Sigmoid colon (tissue), 7 donors: ENCODE data around the gene KAT2B. TPM values are rescaled to one million over a fixed set of nuclear protein-coding genes. Genes with fewer than 3 reads are reported as not detected.
"Not testable (repeated sequence)": the region's sequence is repeated elsewhere in the genome, so short reads cannot be mapped to it uniquely, and the experiment has no call there.

Source experiments
- DNase-seq: peaks from one replicate; pipeline ENCODE4 v3.0.0-alpha.2; 2019
- H3K27ac ChIP-seq, 4 donors: fragments of 200-600 bp; sonication (generic); one replicate each; pipeline ENCODE4 v1.5.1; 2016 to 2019; ENCODE audit warnings: mild to moderate bottlenecking in 1 of 4
- H3K27me3 ChIP-seq, 3 donors: fragments of 200-600 bp; sonication (generic); one replicate each; pipeline ENCODE4 v1.5.1; 2019; ENCODE audit warnings: mild to moderate bottlenecking in 1 of 3
- H3K36me3 ChIP-seq, 4 donors: fragments of 200-600 bp; sonication (generic); one replicate each; pipeline ENCODE4 v1.5.1; 2016 to 2019
- H3K4me1 ChIP-seq, 4 donors: fragments of 200-600 bp; sonication (generic); one replicate each; pipeline ENCODE4 v1.5.1; 2017 to 2019
- H3K4me3 ChIP-seq, 4 donors: fragments of 200-600 bp; sonication (generic); one replicate each; pipeline ENCODE4 v1.5.1; 2017 to 2019; ENCODE audit warnings: mild to moderate bottlenecking in 2 of 4, moderate library complexity in 1 of 4
- H3K9me3 ChIP-seq, 4 donors: fragments of 200-600 bp in 3 of 4; sonication (generic) in 3 of 4; one replicate each; pipeline versions ENCODE4 v1.5.1 to v1.6.1; 2013 to 2019
- CTCF ChIP-seq, 4 experiments: fragments of 450-650 bp in 3 of 4; fragments of 200-600 bp in 1 of 4; IDR thresholded peaks; one replicate each; pipeline ENCODE4 v1.5.1; 2016 to 2019; ENCODE audit warnings: antibody characterized with exemption in 4 of 4, mild to moderate bottlenecking in 3 of 4, moderate library complexity in 2 of 4
- EP300 ChIP-seq, 4 donors: sonication (generic); formaldehyde crosslinking; IDR thresholded peaks; one replicate each; pipeline ENCODE4 v1.6.1; 2017; ENCODE audit warnings: antibody characterized with exemption in 4 of 4
- POLR2A ChIP-seq, 2 donors: fragments of 450-650 bp; IDR thresholded peaks; one replicate each; pipeline ENCODE4 v1.6.1; 2016; ENCODE audit warnings: antibody characterized with exemption in 2 of 2, mild to moderate bottlenecking in 2 of 2, moderate library complexity in 2 of 2
- POLR2AphosphoS5 ChIP-seq, 4 donors: sonication (generic); formaldehyde crosslinking; IDR thresholded peaks; one replicate each; pipeline ENCODE4 v1.6.1; 2017; ENCODE audit warnings: antibody characterized with exemption in 4 of 4
- WGBS, 2 donors: extraction: QIAGEN DNeasy Blood & Tissue Kit; methylation state at CpG; one replicate each; pipeline ENCODE4 v1.1.7; 2013; 5-methylcytosine and 5-hydroxymethylcytosine counted together
- intact Hi-C: fragments of 100-400 bp; cut with DNase I; formaldehyde crosslinking; loops from one replicate; pipeline ENCODE4 v1.15.1; 2023
- polyA plus RNA-seq, 3 donors: library from polyadenylated mRNA; stranded (reverse); fragments of 200-250 nt; gene quantifications; one replicate each; pipeline ENCODE4 v1.2.3, GENCODE V29; 2013
- total RNA-seq, 4 donors: library from RNA; depleted of rRNA; stranded (reverse); fragments of >200 nt; gene quantifications; one replicate each; pipeline ENCODE4 v1.1.0, GENCODE V29; 2016
- donor health status: healthy with polysubstance abuse.
- donor health status: Bipolar disorder and iron deficiency.
- donor health status: healthy.

Gene KAT2B
- total and polyA plus RNA-seq, 7 donors = 10.8 to 49.2 (median 27.2) TPM

GRCh38 chr3:20022954-20023622 is 17.2 kb upstream of the KAT2B start:
- H3K27ac ChIP-seq = peak overlapping the region; percentile 50 to 67 (median 66)
- peaks cover 0 to 15% (median 13%) of the 10 kb centered on the region in 4 donors for H3K4me1 ChIP-seq
- intact Hi-C loops = loop anchor here (5.0 kb wide), 1 partner anchor 71 kb away; no protein-coding TSS in a partner anchor
- no peaks in the 10 kb centered on the region for H3K36me3 ChIP-seq
- H3K4me3 ChIP-seq = no peak overlapping the region
- H3K27me3 ChIP-seq = no peaks in the 10 kb centered on the region
- WGBS, 2 donors = 47 to 65% methylated on average over 2 of the region's 2 CpGs
- no peak for DNase-seq
- no peak for TF ChIP-seq POLR2AphosphoS5 (IDR thresholded peaks at IDR 0.05)
- no peak for TF ChIP-seq EP300 (IDR thresholded peaks at IDR 0.05)
- TF ChIP-seq POLR2A (IDR thresholded peaks at IDR 0.05) = no peak
- TF ChIP-seq CTCF (IDR thresholded peaks at IDR 0.05) = no peak
- no peaks in the 10 kb centered on the region for H3K9me3 ChIP-seq

- no peak overlapping the region for H3K4me3 ChIP-seq
- H3K36me3 ChIP-seq = no peaks in the 10 kb centered on the region
- peak; percentile 76 for DNase-seq
- peaks cover 0 to 15% (median 13%) of the 10 kb centered on the region in 4 donors for H3K4me1 ChIP-seq
- H3K9me3 ChIP-seq = no peaks in the 10 kb centered on the region
- H3K27ac ChIP-seq = peak overlapping the region; percentile 50 to 67 (median 66)
- TF ChIP-seq CTCF (IDR thresholded peaks at IDR 0.05) (no peak), POLR2AphosphoS5 (IDR thresholded peaks at IDR 0.05) (peak in 2 of 4 donors; percentile 7 to 32)
- no peaks in the 10 kb centered on the region for H3K27me3 ChIP-seq
- intact Hi-C loops = loop anchor here (5.0 kb wide), 1 partner anchor 72 kb away; no protein-coding TSS in a partner anchor
- 40 to 55% methylated on average over 2 of the region's 2 CpGs for WGBS, 2 donors
Observed at GRCh38 chr3:20023623-20024405, 16.4 kb upstream of the KAT2B start.

- TF ChIP-seq CTCF (IDR thresholded peaks at IDR 0.05) (no peak), POLR2A (IDR thresholded peaks at IDR 0.05) (no peak), POLR2AphosphoS5 (IDR thresholded peaks at IDR 0.05) (no peak), EP300 (IDR thresholded peaks at IDR 0.05) (no peak)
- no peaks in the 10 kb centered on the region for H3K36me3 ChIP-seq
- intact Hi-C loops = no loop called here
- H3K4me3 ChIP-seq = no peak overlapping the region
- no peaks in the 10 kb centered on the region for H3K9me3 ChIP-seq
- WGBS, 2 donors = 77 to 88% methylated on average over 4 of the region's 4 CpGs
- DNase-seq = no peak
- no peak overlapping the region for H3K27ac ChIP-seq
- no peaks in the 10 kb centered on the region for H3K27me3 ChIP-seq
- H3K4me1 ChIP-seq = peaks cover 0 to 15% (median 13%) of the 10 kb centered on the region in 4 donors
Observed at GRCh38 chr3:20027136-20027535, 13.1 kb upstream of the KAT2B start.

GRCh38 chr3:20028905-20029331 is 11.3 kb upstream of the KAT2B start:
- intact Hi-C loops = no loop called here
- Histone ChIP-seq H3K36me3 (no peaks in the 10 kb centered on the region), H3K27ac (no peak overlapping the region), H3K4me3 (no peak overlapping the region), H3K27me3 (no peaks in the 10 kb centered on the region), H3K4me1 (peaks cover 0 to 5% (median 4%) of the 10 kb centered on the region in 4 donors), H3K9me3 (no peaks in the 10 kb centered on the region)
- TF ChIP-seq EP300 (IDR thresholded peaks at IDR 0.05) = no peak
- TF ChIP-seq CTCF (IDR thresholded peaks at IDR 0.05) = no peak
- no peak for TF ChIP-seq POLR2AphosphoS5 (IDR thresholded peaks at IDR 0.05)
- TF ChIP-seq POLR2A (IDR thresholded peaks at IDR 0.05) = no peak
- 92 to 94% methylated on average over 7 of the region's 7 CpGs for WGBS, 2 donors
- DNase-seq = no peak

- H3K4me1 ChIP-seq, DNase-seq, H3K36me3 ChIP-seq, H3K9me3 ChIP-seq, H3K27ac ChIP-seq, H3K4me3 ChIP-seq, H3K27me3 ChIP-seq, intact Hi-C loops: not testable (repeated sequence)
- WGBS, 2 donors = 97 to 98% methylated on average over 7 of the region's 7 CpGs
Observed at GRCh38 chr3:20031939-20032338, 8.3 kb upstream of the KAT2B start.
